Measurements from ENCODE around the gene BPIFB2.
A peak's percentile ranks its signal among the peaks of the same experiment; 100 is the strongest.
"Not testable (repeated sequence)": the region's sequence is repeated elsewhere in the genome, so short reads cannot be mapped to it uniquely, and the experiment has no call there.

Gene BPIFB2

GRCh38 chr20:32971703-32972161 is 35.8 kb upstream of the BPIFB2 start:
- DNase-seq, result no peak

DNA sequence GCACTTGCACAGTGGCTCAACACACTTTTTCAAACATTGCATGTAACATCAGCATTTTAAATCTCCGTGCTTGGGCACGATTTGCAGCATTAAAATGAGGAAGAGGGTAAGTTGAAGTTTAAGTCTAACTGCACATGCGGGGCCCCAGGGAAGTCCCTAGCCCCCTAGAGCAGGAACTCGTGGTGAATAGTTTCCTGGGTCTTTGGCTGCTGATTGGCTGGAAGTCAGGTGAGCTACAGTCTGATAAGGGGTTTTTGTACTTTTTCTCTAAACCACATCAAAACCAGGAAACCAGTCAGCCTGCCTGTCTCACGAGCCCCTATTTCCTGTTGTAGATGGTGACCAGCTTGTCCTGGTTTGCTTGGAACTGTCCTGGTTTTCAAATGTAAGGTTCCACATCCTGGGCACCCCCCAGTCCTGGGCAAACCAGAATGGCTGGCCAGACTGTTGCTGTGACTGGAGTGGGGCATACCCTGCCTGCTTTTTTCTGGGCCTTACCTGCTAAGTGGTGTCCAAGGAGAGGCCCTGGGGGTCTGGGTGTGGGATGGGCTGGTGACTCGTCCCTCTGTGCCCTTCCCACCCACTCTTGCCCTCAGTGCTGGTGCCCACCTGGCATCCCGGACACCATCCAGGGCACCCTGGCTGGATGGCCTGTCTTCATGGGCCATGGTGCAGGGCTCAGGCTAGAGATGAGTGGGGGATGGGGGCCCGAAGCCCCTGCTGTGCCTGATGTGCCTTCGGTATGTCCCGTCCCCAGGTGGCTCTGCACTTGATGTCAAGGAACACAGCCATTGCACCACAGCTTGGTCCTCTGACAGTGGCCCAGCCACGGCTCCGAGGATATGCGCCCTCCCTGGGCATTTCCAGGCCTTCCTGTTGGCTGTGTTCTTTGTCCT is 35.1 kb upstream of the BPIFB2 start:
- DNase-seq, result no peak

DNA sequence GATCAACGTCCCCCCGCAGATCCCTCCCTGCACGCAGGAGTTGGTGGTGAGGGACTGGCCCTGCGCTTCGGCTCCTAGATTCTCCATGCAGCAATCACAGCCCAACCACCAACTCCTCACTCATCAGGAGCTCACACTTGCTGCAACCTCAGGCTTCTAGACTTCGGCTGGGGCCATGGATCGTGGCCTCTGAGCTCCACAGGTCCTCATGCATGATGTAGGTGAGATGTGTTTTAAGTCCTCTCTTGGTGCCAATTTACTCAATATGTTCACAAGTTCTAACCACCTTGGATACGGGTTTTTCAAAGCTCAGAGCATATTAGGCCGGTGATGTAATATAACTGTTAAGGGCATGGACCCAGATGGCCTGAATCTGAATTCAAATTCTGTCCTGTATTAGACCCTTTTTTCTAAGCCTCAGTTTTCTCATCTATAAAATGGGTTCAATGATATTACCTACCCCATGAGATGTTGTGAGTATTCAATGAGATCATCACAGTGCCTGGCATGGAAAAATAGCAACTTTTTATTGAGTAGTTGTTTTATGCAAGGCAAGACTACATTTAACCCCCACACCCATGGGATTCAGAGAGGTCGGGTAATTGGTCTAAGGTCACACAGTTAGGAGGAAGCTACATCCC is 34.3 kb upstream of the BPIFB2 start:
- DNase-seq, result no peak

DNA sequence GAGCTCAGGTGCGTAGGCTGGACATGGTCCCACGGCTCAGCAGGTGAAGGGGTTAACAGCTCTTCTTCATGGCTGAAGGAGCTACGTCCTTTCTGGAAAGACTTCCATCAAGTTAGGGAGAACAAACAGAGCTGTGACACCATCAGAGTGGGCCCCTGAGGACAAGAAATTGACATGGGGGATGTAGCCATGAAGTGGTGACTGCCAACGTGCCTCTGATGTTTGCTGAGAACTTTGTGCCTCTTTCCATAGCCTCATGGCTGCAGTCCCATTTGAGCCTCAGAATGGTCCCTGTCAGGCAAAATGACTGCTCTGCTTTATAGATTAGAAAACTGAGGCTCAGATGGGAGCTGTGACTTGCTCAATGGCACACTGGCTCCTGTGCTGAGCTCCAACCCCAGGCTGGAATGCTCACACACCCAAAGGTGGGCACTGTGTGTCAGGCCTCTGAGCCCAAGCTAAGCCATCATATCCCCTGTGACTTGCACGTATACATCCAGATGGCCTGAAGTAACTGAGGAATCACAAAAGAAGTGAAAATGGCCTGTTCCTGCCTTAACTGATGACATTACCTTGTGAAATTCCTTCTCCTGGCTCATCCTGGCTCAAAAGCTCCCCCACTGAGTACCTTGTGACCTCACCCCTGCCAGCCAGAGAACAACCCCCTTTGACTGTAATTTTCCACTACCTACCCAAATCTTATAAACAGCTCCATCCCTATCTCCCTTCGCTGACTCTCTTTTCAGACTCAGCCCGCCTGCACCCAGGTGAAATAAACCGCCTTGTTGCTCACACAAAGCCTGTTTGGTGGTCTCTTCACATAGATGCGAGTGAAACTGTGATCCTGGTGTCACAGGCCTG is 33.1 kb upstream of the BPIFB2 start:
- DNase-seq, result not testable (repeated sequence)

DNA sequence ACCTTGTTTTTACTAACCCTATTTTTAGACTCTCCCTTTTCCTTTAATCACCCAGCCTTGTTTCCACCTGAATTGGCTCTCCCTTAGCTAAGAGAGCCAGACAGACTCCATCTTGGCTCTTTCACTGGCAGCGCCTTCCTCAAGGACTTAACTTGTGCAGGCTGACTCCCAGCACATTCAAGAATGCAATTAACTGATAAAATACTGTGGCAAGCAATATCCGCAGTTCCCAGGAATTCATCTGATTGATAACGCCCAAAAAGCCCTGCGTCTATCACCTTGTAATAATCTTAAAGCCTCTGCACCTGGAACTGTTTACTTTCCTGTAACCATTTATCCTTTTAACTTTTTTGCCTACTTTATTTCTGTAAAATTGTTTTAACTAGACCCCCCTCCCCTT is 32.4 kb upstream of the BPIFB2 start:
- not testable (repeated sequence) for DNase-seq

DNA sequence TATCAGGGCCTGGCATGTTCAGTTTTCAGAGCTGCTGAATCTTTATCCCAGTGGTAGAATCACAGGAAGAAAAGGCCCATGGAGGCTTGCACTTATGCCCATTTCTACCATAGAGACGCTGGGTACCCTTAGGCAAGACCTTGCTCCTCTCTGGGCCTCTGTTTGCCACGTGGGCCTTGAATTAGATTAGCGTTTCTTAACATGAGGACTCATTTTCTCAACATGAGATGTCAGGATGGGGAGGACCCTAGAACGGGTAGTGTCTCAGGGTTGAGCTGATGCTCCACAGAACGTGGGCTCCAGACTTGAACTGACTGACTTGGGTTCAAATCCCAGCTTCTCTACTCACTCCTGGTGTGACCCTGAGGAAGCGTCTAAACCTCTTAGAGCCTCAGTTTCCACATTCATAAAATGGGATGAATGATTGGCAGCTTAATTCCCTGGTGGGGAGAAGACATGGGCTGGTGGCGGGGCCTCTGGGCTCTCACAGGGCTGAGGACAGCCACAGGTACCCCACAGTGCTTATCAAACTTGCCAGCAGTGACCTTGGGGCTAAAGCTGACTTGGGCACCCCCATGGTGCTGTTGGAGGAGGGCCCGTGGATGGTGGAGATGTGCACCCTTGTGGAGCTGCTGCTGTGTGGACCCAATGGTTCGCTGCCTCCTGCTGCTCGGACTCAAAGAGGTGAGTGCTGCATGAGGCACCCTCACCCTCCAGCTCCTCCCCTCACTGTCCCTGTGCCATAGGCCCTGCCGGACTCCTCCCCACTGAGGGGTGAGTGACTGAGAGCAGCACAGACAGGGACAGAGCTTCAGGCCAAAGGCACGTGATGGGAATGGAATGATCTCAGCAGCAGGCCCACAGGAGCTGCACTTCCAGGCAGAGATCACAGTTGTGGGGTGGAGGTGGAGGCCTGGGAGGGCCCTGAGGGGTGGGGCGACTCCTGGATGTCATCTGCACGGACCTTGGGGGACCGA is 31.5 kb upstream of the BPIFB2 start:
- DNase-seq, result no peak

DNA sequence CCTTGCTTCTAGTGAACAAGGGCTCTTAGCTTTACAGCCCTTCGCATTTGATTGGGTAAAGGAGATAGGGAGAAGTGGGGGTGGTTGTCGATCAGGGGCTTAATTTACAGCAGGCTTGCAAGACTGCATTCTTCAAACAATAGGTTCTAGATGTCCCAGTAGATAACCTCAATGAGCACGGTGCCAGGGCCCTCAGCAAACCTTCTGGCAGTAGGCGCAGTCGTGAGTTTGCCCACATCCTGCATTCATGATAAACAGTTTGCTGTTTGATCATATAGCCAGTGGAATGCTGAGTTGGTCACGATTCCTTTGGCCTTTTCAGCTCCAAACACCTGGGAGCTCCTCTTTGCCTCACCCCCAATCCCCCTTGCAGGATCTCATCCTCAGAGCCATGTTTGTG is 30.8 kb upstream of the BPIFB2 start:
- no peak for DNase-seq

GRCh38 chr20:32977281-32978008 is 30.1 kb upstream of the BPIFB2 start:
- no peak for DNase-seq

- no peak for DNase-seq
Measured at GRCh38 chr20:32978009-32978335, 29.5 kb upstream of the BPIFB2 start.

GRCh38 chr20:32979201-32979998 is 28.1 kb upstream of the BPIFB2 start:
- no peak for DNase-seq

DNA sequence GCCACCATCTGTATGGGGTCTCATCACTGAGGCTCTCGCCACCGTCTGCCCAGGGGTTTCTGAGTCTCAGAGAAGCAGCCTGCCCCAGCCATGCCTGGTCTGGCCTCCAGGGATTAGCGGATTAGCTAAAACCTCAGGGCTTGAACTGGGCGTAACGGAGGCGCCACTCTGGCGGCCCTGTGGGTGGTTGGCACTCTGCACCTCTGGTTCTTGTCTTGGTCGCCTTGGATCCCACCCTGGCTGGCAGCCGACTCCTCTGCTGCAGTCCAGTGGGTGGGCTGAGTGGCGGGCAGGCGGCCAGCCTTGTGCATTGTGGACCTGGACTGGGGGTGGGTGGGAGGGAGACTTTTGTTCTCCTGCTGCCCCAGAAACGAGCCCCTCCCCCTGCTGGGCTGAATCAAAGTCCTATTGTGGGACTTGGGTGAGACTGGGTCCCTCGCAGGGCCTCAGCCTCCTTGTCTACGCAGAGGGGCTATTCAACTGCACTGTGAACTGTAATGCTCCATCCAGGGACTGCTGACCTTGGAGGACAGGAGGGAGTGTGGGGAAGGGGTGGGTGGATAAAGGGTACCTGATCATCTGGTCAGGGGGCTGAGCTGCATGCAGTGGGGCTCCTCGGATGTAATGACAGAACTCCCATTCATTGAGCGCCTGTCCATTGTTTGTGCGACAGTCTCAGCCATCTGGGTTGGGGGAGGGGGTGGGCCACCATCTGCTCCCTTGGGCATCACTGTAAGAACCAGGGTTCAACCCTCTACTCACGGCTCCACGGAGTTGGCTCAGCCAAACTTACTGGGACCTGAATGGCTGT is 27.2 kb upstream of the BPIFB2 start:
- no peak for DNase-seq

- DNase-seq, result no peak
Measured at GRCh38 chr20:32980990-32981389, 26.5 kb upstream of the BPIFB2 start.

DNA sequence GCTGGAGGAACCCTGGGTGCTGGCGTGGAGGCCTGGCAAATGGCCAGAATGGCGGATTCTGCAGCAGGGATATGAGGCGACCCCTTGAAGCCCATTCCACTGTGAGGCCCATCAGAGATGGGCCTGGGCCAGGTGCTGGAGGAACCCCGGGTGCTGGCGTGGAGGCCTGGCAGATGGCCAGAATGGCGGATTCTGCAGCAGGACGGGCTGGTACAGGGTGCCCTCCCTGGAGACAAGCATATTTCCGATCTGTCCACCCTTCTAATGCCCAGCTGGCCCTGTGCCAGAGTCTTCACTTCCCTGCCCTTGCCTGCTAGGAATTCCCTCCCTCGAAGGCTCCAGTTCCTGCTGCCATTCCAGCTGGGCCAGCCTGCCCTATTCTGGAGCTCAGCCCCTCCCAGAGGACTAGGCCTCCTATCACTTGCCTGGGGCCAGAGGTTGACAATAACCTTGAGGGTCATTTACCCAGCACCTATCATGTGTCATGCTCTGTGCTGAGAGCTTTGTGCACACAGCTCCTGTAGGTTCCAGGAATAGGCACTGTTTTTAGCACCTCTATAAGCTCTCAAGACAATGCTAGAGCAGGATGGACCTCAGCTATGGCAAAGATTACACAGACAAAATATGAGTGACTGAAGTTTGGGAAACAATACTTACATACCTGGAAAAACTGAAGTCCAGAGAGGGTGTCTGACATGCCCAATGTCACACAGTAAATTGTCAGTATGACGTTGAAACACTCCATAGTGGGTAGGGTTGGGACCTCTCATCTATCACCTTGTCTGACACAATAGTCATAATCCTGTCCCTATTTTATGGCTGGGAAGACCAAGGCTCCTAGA is 24.7 kb upstream of the BPIFB2 start:
- peak; percentile 36 for DNase-seq

DNA sequence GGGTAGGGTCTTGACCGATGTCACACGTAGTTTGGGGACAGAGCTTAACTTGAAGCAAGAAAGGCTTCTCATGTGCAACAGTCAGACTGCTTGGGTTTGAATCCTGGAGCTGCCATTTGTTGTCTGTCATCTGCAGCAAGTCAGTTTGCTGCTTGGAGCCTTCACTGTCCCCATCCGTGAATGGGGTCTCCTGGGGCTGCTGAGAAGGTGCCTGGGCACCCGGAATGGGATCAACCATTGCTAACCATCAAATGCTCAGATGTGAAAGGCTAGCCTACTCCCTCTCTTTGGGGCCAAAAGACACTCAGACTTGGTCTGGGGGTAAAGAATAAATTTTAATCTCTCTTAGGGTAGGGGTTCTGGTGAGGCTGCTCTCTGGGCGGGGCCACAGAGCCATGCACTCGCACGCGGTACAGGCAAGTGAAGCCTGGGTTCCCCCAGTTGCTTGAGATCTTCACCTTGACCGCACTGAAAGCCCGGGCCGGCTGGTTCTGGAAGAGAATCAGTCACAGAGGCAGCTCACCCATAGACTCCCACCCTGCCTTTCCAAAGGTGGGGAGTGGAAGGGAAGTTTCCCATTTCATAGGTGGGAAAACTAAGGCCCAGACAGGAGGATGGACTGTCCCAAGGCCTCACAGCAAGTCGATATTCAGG is 23.9 kb upstream of the BPIFB2 start:
- DNase-seq, result no peak

DNA sequence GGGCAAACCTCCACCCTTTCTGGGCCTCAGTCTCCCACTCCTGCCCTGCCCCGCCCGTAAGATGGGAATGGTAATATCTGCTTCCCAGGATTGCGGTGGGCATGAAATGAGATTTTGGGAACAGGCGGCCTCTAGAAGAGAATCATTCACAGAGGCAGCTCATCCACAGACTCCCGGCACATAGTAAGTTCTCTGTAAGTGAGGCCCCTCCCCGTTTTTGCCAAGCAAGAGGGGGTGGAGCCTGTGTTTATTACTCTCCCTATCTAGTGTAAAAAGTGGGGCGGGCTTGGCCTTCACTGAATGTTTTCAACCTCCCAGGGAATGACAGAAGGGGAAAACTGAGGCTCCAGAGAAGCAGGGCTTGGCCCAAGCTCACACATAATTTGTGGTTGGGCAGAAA is 23.3 kb upstream of the BPIFB2 start:
- DNase-seq, result no peak

DNA sequence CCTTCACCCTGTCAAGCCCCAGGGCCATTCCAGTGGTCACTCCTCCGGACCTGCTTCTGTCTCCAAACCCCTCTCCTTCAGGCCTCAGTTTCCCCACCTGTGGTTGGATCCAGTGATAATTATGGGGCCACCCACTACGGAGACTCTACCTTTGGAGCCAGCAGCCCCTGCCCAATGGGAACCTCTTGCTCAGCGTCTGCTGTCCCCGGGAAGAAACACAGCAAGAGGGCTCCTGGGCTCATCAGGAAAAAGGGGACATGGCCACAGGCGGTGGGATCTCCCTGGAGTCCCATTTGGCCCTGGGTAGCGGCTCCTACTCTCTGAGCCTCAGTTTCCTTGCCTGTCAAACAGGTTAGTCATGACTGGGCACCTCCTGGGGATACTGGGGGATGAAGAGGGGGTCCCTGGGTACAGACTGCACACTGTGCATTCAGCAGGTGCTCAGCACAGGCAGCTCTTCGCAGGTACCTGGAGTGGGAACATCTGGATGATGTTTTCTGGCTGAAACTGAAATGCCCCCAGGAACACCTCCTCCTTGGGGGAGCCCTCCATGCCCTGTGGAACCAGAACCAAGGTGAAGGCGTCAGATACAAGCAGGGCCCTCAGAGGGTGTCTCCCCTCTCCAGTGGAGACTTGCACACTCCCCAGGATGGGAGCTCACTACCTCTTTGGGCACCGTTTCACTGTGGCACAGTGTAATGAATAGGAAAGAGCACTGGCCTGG is 22.7 kb upstream of the BPIFB2 start:
- DNase-seq, result no peak

- no peak for DNase-seq
Measured at GRCh38 chr20:32985596-32985995, 21.9 kb upstream of the BPIFB2 start.

Data from NCI-H146 (cell line).